Aorta (tissue), 5 donors: Measurements from ENCODE around the gene KIR3DL1. TPM values are rescaled to one million over a fixed set of nuclear protein-coding genes. Genes with fewer than 3 reads are reported as not detected.
"Not testable (repeated sequence)": the region's sequence is repeated elsewhere in the genome, so short reads cannot be mapped to it uniquely, and the experiment has no call there.

Experiments
- ATAC-seq: fragments of 200-7000 bp; cut with Tn5 transposase; one replicate; pipeline ENCODE4 v1.9.1; 2022; ENCODE audit warnings: moderate library complexity; ENCODE audit not compliant: low FRiP score
- DNase-seq, 2 donors: peaks; one replicate each; pipeline ENCODE4 v3.0.0-alpha.2; 2020
- H3K27ac ChIP-seq, 2 donors: one replicate each; pipeline ENCODE4 v1.5.1; 2013; ENCODE audit warnings: low read length in 2 of 2, mild to moderate bottlenecking in 2 of 2, moderate library complexity in 2 of 2, control low read depth in 1 of 2, inconsistent platforms in 1 of 2, low read depth in 1 of 2
- H3K27me3 ChIP-seq, 2 donors: one replicate each; pipeline ENCODE4 v1.6.1; 2013; ENCODE audit warnings: control low read depth in 1 of 2, low read length in 1 of 2, mild to moderate bottlenecking in 1 of 2, moderate library complexity in 1 of 2; ENCODE audit not compliant: insufficient read depth in 2 of 2, control insufficient read depth in 1 of 2
- H3K36me3 ChIP-seq, 2 donors: one replicate each; pipeline ENCODE4 v1.6.1; 2013; ENCODE audit warnings: control low read depth in 1 of 2, low read length in 1 of 2, mild to moderate bottlenecking in 1 of 2; ENCODE audit not compliant: insufficient read depth in 2 of 2, control insufficient read depth in 1 of 2
- H3K4me1 ChIP-seq, 2 donors: one replicate each; pipeline ENCODE4 v1.6.1; 2013; ENCODE audit warnings: low read length in 2 of 2, control low read depth in 1 of 2, mild to moderate bottlenecking in 1 of 2, moderate library complexity in 1 of 2; ENCODE audit not compliant: insufficient read depth in 2 of 2, control insufficient read depth in 1 of 2
- H3K4me3 ChIP-seq, 2 donors: one replicate each; pipeline ENCODE4 v1.5.1; 2013; ENCODE audit warnings: low read length in 2 of 2, control low read depth in 1 of 2, mild to moderate bottlenecking in 1 of 2
- H3K9me3 ChIP-seq: one replicate; pipeline ENCODE4 v1.6.1; 2013; ENCODE audit warnings: mild to moderate bottlenecking, low read length; ENCODE audit not compliant: control insufficient read depth
- WGBS, 2 donors: extraction: QIAGEN DNeasy Blood & Tissue Kit; methylation state at CpG; one replicate each; pipeline ENCODE4 v1.1.7; 2013; 5-methylcytosine and 5-hydroxymethylcytosine counted together
- intact Hi-C, 2 donors: fragments of 100-400 bp; cut with DNase I; formaldehyde crosslinking; loops; one replicate each; pipeline versions ENCODE4 v1.14.2 to v1.15.0; 2022
- polyA plus RNA-seq, 2 donors: library from polyadenylated mRNA; stranded (reverse); fragments of 200-250 nt; gene quantifications; one replicate each; pipeline ENCODE4 v1.2.3, GENCODE V29; 2013
- total RNA-seq, 2 donors: library from RNA; stranded (reverse); fragmentation: NEBNext Ultra II Directional; extraction: Animal tissue kit (Norgen Biotek cat#: 25700); gene quantifications; one replicate each; pipeline ENCODE4 v1.2.1, GENCODE V29; 2021
- donor health status: healthy with polysubstance abuse.
- donor health status: Bipolar disorder and iron deficiency.
- donor health status: DM: no; HTN: no; CAD: no.
- donor health status: DM: no; HTN: no; CAD: no.
- donor health status: DM: yes; HTN: yes; CAD: no.

The KIR3DL1 gene
- total and polyA plus RNA-seq, 4 donors, result not detected

GRCh38 chr19:54778896-54779295 is 37.4 kb upstream of the KIR3DL1 start:
- H3K4me1 ChIP-seq, H3K9me3 ChIP-seq, H3K4me3 ChIP-seq, H3K36me3 ChIP-seq, H3K27ac ChIP-seq, intact Hi-C loops, DNase-seq, H3K27me3 ChIP-seq, ATAC-seq: not testable (repeated sequence)
- WGBS, 2 donors, result 58 to 86% methylated on average over 7 of the region's 7 CpGs

- H3K27me3 ChIP-seq, intact Hi-C loops, DNase-seq, ATAC-seq, H3K27ac ChIP-seq, H3K9me3 ChIP-seq, H3K4me1 ChIP-seq, H3K36me3 ChIP-seq, H3K4me3 ChIP-seq: not testable (repeated sequence)
- 65 to 67% methylated on average over 4 of the region's 4 CpGs for WGBS, 2 donors
These were observed 33.4 kb upstream of the KIR3DL1 start for GRCh38 chr19:54782916-54783315.

- ATAC-seq, intact Hi-C loops, H3K36me3 ChIP-seq, H3K4me1 ChIP-seq, DNase-seq, H3K27me3 ChIP-seq, H3K9me3 ChIP-seq, H3K4me3 ChIP-seq, H3K27ac ChIP-seq: not testable (repeated sequence)
- WGBS, 2 donors, result 83 to 84% methylated on average over 23 to 24 of the region's 24 CpGs
These were observed 30.1 kb upstream of the KIR3DL1 start for GRCh38 chr19:54786091-54786723.

GRCh38 chr19:54788154-54788553 is 28.1 kb upstream of the KIR3DL1 start:
- 77 to 81% methylated on average over 6 of the region's 6 CpGs for WGBS, 2 donors

GRCh38 chr19:54790711-54791110 is 25.6 kb upstream of the KIR3DL1 start:
- peaks cover 2% of the 10 kb centered on the region for H3K9me3 ChIP-seq
- no peak overlapping the region for H3K4me3 ChIP-seq
- H3K27ac ChIP-seq, result no peak overlapping the region
- H3K36me3 ChIP-seq, result no peaks in the 10 kb centered on the region
- H3K27me3 ChIP-seq, result no peaks in the 10 kb centered on the region
- WGBS, 2 donors, result 53 to 71% methylated on average over 5 of the region's 5 CpGs
- no peak for DNase-seq
- intact Hi-C loops, result no loop called here
- no peaks in the 10 kb centered on the region for H3K4me1 ChIP-seq
- ATAC-seq, result no peak

More at GRCh38 chr19:54788154-54788553, 28.1 kb upstream of the KIR3DL1 start:
- H3K27me3 ChIP-seq, H3K4me3 ChIP-seq, H3K36me3 ChIP-seq, H3K27ac ChIP-seq, H3K4me1 ChIP-seq, intact Hi-C loops, DNase-seq, H3K9me3 ChIP-seq, ATAC-seq: not testable (repeated sequence)

GRCh38 chr19:54791476-54791875 is 24.8 kb upstream of the KIR3DL1 start:
- Histone ChIP-seq H3K4me1 (no peaks in the 10 kb centered on the region), H3K9me3 (peaks cover 2% of the 10 kb centered on the region), H3K4me3 (no peak overlapping the region), H3K27ac (no peak overlapping the region), H3K36me3 (no peaks in the 10 kb centered on the region), H3K27me3 (no peaks in the 10 kb centered on the region)
- DNase-seq (no peak), ATAC-seq (no peak)
- intact Hi-C loops, result no loop called here
- 75 to 84% methylated on average over 6 of the region's 6 CpGs for WGBS, 2 donors

GRCh38 chr19:54792814-54793213 is 23.5 kb upstream of the KIR3DL1 start:
- 48 to 66% methylated on average over 8 of the region's 8 CpGs for WGBS, 2 donors
- Histone ChIP-seq H3K27ac (no peak overlapping the region), H3K27me3 (no peaks in the 10 kb centered on the region), H3K4me1 (no peaks in the 10 kb centered on the region), H3K36me3 (no peaks in the 10 kb centered on the region), H3K9me3 (peaks cover 1% of the 10 kb centered on the region), H3K4me3 (no peak overlapping the region)
- ATAC-seq (no peak), DNase-seq (no peak)
- intact Hi-C loops, result no loop called here

GRCh38 chr19:54795758-54796157 is 20.5 kb upstream of the KIR3DL1 start:
- peaks cover 1% of the 10 kb centered on the region for H3K9me3 ChIP-seq
- no peaks in the 10 kb centered on the region for H3K27me3 ChIP-seq
- H3K4me3 ChIP-seq, result no peak overlapping the region
- H3K27ac ChIP-seq, result no peak overlapping the region
- ATAC-seq (no peak), DNase-seq (no peak)
- H3K4me1 ChIP-seq, result no peaks in the 10 kb centered on the region
- no peaks in the 10 kb centered on the region for H3K36me3 ChIP-seq
- intact Hi-C loops, result no loop called here
- WGBS, 2 donors, result 57 to 68% methylated on average over 1 of the region's 1 CpG

- DNase-seq (no peak), ATAC-seq (no peak)
- 83 to 84% methylated on average over 10 of the region's 10 CpGs for WGBS, 2 donors
- intact Hi-C loops, result no loop called here
- no peaks in the 10 kb centered on the region for H3K36me3 ChIP-seq
- peaks cover 1% of the 10 kb centered on the region for H3K9me3 ChIP-seq
- no peaks in the 10 kb centered on the region for H3K27me3 ChIP-seq
- no peak within 1 kb of the TSS for H3K27ac ChIP-seq
- no peaks in the 10 kb centered on the region for H3K4me1 ChIP-seq
- H3K4me3 ChIP-seq, result no peak within 1 kb of the TSS
These were observed 12.9 kb upstream of the KIR3DL1 start, which contains the start of gene KIR2DL4 for GRCh38 chr19:54803410-54803809. KIR2DL4 (plus strand) TSS chr19:54803610; CDS start chr19:54803652, 42 bp downstream.
